Panc1 (cell line): Measurements from ENCODE around the gene SF3A1. TPM values are rescaled to one million over a fixed set of nuclear protein-coding genes. Genes with fewer than 3 reads are reported as not detected.
"Not testable (repeated sequence)": the region's sequence is repeated elsewhere in the genome, so short reads cannot be mapped to it uniquely, and the experiment has no call there.

Experiments
- ATAC-seq: fragments of 200-7000 bp; cut with Tn5 transposase; 2 replicates; pipeline ENCODE4 v1.9.1; 2020; ENCODE audit warnings: mild to moderate bottlenecking, moderate library complexity
- BruUV-seq: library from RNA; stranded (reverse); fragments of 400-500 nt; replicated peaks from 2 replicates; lab custom pipeline; 2021; lab: Mats Ljungman, UMichigan
- CTCF ChIA-PET: fragments of 300-600 bp; sonication (Branson Sonifier 250); formaldehyde crosslinking; loops from one replicate; lab custom pipeline; 2022; ENCODE audit warnings: antibody characterized with exemption; lab: Charles Lee
- POLR2A ChIA-PET: fragments of 300-600 bp; sonication (Branson Sonifier 250); formaldehyde crosslinking; loops from one replicate; lab custom pipeline; 2022; ENCODE audit warnings: antibody characterized with exemption; lab: Charles Lee
- DNase-seq: peaks from one replicate; pipeline ENCODE4 v3.0.0-alpha.2; 2010; ENCODE audit warnings: low read depth, low spot score
- H3K27ac ChIP-seq: 2 replicates; pipeline ENCODE4 v1.5.1; 2011; ENCODE audit warnings: mild to moderate bottlenecking, low read length, inconsistent platforms
- H3K27me3 ChIP-seq: fragments of 200-500 bp; sonication (Bioruptor generic); 2 replicates; pipeline ENCODE4 v1.6.0; 2014; ENCODE audit warnings: low read length, inconsistent platforms; ENCODE audit not compliant: control insufficient read depth, insufficient read depth
- H3K36me3 ChIP-seq: fragments of 200-500 bp; sonication (Bioruptor generic); 2 replicates; pipeline ENCODE4 v1.5.1; 2014; ENCODE audit warnings: inconsistent platforms, mild to moderate bottlenecking, low read length, moderate library complexity; ENCODE audit not compliant: control insufficient read depth, insufficient read depth
- H3K4me1 ChIP-seq: 2 replicates; pipeline ENCODE4 v1.5.1; 2011; ENCODE audit warnings: inconsistent platforms, mild to moderate bottlenecking, low read length, moderate library complexity; ENCODE audit not compliant: control insufficient read depth, insufficient read depth
- H3K4me3 ChIP-seq, 2 experiments: 2 replicates each; pipeline ENCODE4 v1.5.1; 2011 to 2012; ENCODE audit warnings: low read depth in 2 of 2, low read length in 2 of 2, mild to moderate bottlenecking in 2 of 2, inconsistent platforms in 1 of 2, moderate library complexity in 1 of 2
- H3K9me3 ChIP-seq: fragments of 200-500 bp; sonication (Bioruptor generic); 2 replicates; pipeline ENCODE4 v1.5.1; 2014; ENCODE audit warnings: low read depth, mild to moderate bottlenecking, inconsistent platforms, low read length, moderate library complexity; ENCODE audit not compliant: control insufficient read depth, insufficient read depth
- CTCF ChIP-seq: fragments of 450-650 bp; IDR thresholded peaks from 2 replicates; pipeline ENCODE4 v1.5.1; 2017; ENCODE audit warnings: mild to moderate bottlenecking
- POLR2AphosphoS5 ChIP-seq: IDR thresholded peaks from 2 replicates; pipeline ENCODE4 v1.6.1; 2012; ENCODE audit warnings: mild to moderate bottlenecking, low read depth, low read length, moderate library complexity
- REST ChIP-seq, 2 experiments: IDR thresholded peaks; 2 replicates each; pipeline ENCODE4 v1.6.1; 2011 to 2012; ENCODE audit warnings: low read depth in 2 of 2, control low read depth in 1 of 2, low read length in 1 of 2, mild to moderate bottlenecking in 1 of 2, moderate library complexity in 1 of 2; ENCODE audit not compliant: insufficient read depth in 1 of 2
- SIN3A ChIP-seq: IDR thresholded peaks from 2 replicates; pipeline ENCODE4 v1.6.1; 2012; ENCODE audit warnings: low read depth, mild to moderate bottlenecking, low read length, moderate library complexity, borderline replicate concordance; ENCODE audit not compliant: insufficient read depth
- TCF7L2 ChIP-seq: IDR thresholded peaks from 2 replicates; pipeline ENCODE4 v1.6.1; 2011; ENCODE audit warnings: mild to moderate bottlenecking, low read depth, low read length, inconsistent platforms
- in situ Hi-C: cut with HindIII; loops from 2 replicates; pipeline ENCODE4 v1.10.0; 2016; ENCODE audit warnings: low sequenced_read_pairs, low pct_unique_long_range_greater_than_20kb
- intact Hi-C: fragments of 100-400 bp; cut with micrococcal nuclease; formaldehyde crosslinking; loops from one replicate; pipeline ENCODE4 v1.10.0; 2022; ENCODE audit not compliant: unreplicated experiment
- total RNA-seq: library from RNA; stranded (reverse); gene quantifications from one replicate; pipeline ENCODE4 v1.2.1, GENCODE V29; 2021; ENCODE audit not compliant: unreplicated experiment

The SF3A1 gene
- total RNA-seq, 1 experiment from 2014 or later: 176 TPM

DNA sequence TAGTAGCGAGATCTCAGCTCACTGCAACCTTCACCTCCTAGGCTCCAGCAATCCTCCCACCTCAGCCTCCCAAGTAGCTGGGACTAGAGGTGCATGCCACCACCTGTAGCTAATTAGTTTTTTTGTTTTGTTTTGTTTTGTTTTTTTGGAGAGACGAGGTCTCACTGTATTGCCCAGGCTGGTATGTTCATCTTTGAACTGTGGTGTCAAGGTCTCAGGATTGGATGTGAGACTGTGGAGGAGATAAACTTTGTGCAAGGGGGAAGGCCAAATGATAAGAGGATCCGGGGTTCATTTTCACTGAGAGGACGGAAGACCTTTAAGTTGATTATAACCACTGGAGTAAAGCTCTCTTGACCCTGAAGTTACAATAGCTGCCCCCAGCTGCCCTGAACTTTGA lies 49.0 kb upstream of the SF3A1 start:
- Histone ChIP-seq H3K4me3 (no peak overlapping the region), H3K9me3 (no peaks in the 10 kb centered on the region), H3K27ac (no peak overlapping the region), H3K36me3 (no peaks in the 10 kb centered on the region), H3K4me1 (0 out of 2 replicates have a peak, but pooled peaks cover 3% of the 10 kb centered on the region), H3K27me3 (no peaks in the 10 kb centered on the region)
- no TSS peak for BruUV-seq
- intact Hi-C loops (no loop called here), in situ Hi-C loops (no loop called here)
- ATAC-seq (no peak), DNase-seq (no peak)
- TF ChIP-seq REST (IDR thresholded peaks at IDR 0.05; ENCODE audit: insufficient read depth in 1 of 2, low read depth in 2 of 2, low read length in 1 of 2) (no peak), SIN3A (no peak), TCF7L2 (no peak), POLR2AphosphoS5 (no peak), CTCF (no peak)
- ChIA-PET CTCF (no interaction called here), POLR2A (no interaction called here)

GRCh38 chr22:30404307-30404706 lies 47.6 kb upstream of the SF3A1 start:
- no TSS peak for BruUV-seq
- ATAC-seq: no peak
- TF ChIP-seq TCF7L2 (no peak), POLR2AphosphoS5 (no peak), REST (IDR thresholded peaks at IDR 0.05; ENCODE audit: insufficient read depth in 1 of 2, low read depth in 2 of 2, low read length in 1 of 2) (no peak), CTCF (no peak), SIN3A (no peak)
- ChIA-PET POLR2A (no interaction called here), CTCF (no interaction called here)
- DNase-seq: no peak
- intact Hi-C loops: no loop called here
- Histone ChIP-seq H3K4me1 (0 out of 2 replicates have a peak, but pooled peaks cover 3% of the 10 kb centered on the region), H3K9me3 (no peaks in the 10 kb centered on the region), H3K4me3 (no peak overlapping the region), H3K36me3 (no peaks in the 10 kb centered on the region), H3K27ac (no peak overlapping the region), H3K27me3 (no peaks in the 10 kb centered on the region)
- in situ Hi-C loops: no loop called here

DNA sequence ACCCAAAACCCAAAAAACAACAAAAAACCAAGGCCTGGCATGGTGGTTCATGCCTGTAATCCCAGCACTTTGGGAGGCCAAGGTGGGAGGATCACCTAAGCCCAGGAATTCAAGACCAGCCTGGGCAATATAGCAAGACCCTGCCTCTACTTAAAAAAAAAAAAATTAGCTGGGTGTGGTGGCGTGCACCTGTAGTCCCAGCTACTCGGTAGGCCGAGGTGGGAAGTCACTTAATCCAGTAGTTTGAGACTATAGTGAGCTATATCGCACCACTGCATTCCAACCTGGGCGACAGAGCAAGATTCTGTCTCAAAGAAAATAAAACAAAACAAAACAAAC lies 46.0 kb upstream of the SF3A1 start:
- ATAC-seq, intact Hi-C loops, in situ Hi-C loops, H3K27ac ChIP-seq, H3K36me3 ChIP-seq, BruUV-seq, H3K4me3 ChIP-seq, H3K4me1 ChIP-seq, CTCF ChIA-PET, H3K27me3 ChIP-seq, H3K9me3 ChIP-seq, DNase-seq: not testable (repeated sequence)
- POLR2A ChIA-PET: interaction anchor here (0.6 kb wide), 1 partner anchor 42 kb away, joined by 3 read pairs; no protein-coding TSS in a partner anchor
